Measurements from ENCODE around the gene CDK18. TPM values are rescaled to one million over a fixed set of nuclear protein-coding genes. Genes with fewer than 3 reads are reported as not detected.
A peak's percentile ranks its signal among the peaks of the same experiment; 100 is the strongest.

The CDK18 gene
- total and polyA plus RNA-seq, 5 experiments from 2014 or later, result 0.32 to 6.1 (median 1.3) TPM

DNA sequence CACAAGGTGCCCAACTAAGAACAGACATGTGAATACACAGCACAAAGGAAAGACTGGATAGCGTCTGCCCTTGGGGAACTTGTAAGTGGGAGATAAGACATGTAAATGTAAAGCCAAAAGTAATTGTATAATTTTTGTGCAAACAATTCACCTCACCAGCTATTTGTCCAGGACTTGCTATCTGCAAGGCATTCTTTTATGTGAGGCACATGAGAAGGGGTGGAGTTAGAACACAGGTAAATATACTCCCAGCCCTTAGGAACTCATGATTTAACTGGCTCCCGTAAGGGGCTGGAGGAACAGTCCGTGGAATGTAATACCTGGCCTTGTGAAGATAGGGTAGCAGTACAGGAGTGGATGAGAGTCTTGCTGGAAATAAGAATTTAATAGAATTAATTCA lies 61.3 kb downstream of the CDK18 start:
- peaks cover 0 to 6% (median 3%) of the 10 kb centered on the region in 3 donors for H3K36me3 Mint-ChIP-seq
- peaks cover 0 to 10% (median 3%) of the 10 kb centered on the region in 4 donors for H3K4me1 Mint-ChIP-seq
- ATAC-seq (no peak), DNase-seq (no peak)
- POLR2A ChIA-PET, result no interaction called here
- H3K9me3 Mint-ChIP-seq, result peaks cover 0 to 16% (median 6%) of the 10 kb centered on the region in 9 donors
- peaks cover 15 to 51% (median 34%) of the 10 kb centered on the region in 5 donors for H3K27me3 Mint-ChIP-seq
- H3K27ac Mint-ChIP-seq, result no peak overlapping the region
- no peak overlapping the region for H3K4me3 Mint-ChIP-seq

GRCh38 chr1:205567716-205568115 lies 63.2 kb downstream of the CDK18 start:
- Mint-ChIP-seq H3K4me1 (peaks cover 0 to 11% (median 3%) of the 10 kb centered on the region in 4 donors), H3K27me3 (peaks cover 19 to 49% (median 40%) of the 10 kb centered on the region in 5 donors), H3K9me3 (no peaks in the 10 kb centered on the region), H3K36me3 (no peaks in the 10 kb centered on the region), H3K4me3 (peak overlapping the region in 5 of 10 donors; percentile 26 to 77 (median 70)), H3K27ac (no peak overlapping the region)
- DNase-seq (no peak), ATAC-seq (no peak)
- POLR2A ChIA-PET, result no interaction called here

- ATAC-seq (no peak), DNase-seq (no peak)
- H3K27me3 Mint-ChIP-seq, result peaks cover 19 to 47% (median 39%) of the 10 kb centered on the region in 5 donors
- H3K36me3 Mint-ChIP-seq, result no peaks in the 10 kb centered on the region
- peak overlapping the region in 1 of 10 donors; percentile 80 for H3K27ac Mint-ChIP-seq
- POLR2A ChIA-PET, result no interaction called here
- H3K9me3 Mint-ChIP-seq, result no peaks in the 10 kb centered on the region
- peak overlapping the region; percentile 29 to 77 (median 70) for H3K4me3 Mint-ChIP-seq
- H3K4me1 Mint-ChIP-seq, result peaks cover 0 to 11% (median 3%) of the 10 kb centered on the region in 4 donors
Measured at GRCh38 chr1:205568135-205568468, 63.6 kb downstream of the CDK18 start.

DNA sequence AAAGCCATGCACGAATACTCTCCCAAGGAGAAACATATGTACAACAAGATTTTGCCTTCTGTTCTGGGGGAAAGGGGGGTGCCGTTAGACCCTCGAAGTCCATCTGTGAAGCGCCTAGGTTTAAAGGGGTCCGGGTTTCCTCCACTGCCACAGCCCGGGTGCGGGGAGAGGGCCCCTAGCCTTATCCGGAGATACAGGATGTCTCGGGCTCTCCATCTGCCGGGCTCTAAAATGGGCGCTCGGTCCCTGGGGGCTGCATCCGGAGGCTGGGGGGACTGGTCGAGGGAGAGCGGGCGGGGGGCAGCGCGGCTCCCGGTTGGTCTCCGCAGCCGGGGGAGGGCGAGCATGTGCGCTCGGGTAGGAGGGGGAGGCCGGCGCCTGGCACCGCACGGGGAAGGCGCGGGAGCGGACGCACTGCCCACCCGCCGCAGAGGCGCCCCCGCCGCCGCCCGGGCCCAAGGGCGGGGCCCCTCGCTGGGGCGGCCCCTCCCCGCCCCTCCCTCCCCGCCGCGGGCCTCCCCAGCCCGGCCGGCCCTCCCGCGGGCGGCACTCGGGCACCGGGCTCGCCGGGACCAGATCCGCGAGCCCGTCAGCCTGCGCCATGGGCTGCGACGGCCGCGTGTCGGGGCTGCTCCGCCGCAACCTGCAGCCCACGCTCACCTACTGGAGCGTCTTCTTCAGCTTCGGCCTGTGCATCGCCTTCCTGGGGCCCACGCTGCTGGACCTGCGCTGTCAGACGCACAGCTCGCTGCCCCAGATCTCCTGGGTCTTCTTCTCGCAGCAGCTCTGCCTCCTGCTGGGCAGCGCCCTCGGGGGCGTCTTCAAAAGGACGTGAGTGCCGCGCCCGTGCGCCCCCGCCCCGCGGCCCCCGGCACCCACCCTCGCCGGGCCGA lies 64.2 kb downstream of the CDK18 start:
- H3K27me3 Mint-ChIP-seq, result peaks cover 19 to 45% (median 39%) of the 10 kb centered on the region in 5 donors
- peak overlapping the region; percentile 50 to 86 (median 76) for H3K4me3 Mint-ChIP-seq
- peak overlapping the region in 1 of 10 donors; percentile 80 for H3K27ac Mint-ChIP-seq
- POLR2A ChIA-PET, result interaction anchor here (1.1 kb wide), 1 partner anchor 64 kb away, joined by 3 read pairs; no protein-coding TSS in a partner anchor
- DNase-seq (peak in 2 of 10 donors; percentile 18 to 23), ATAC-seq (peak; percentile 69 to 77)
- H3K4me1 Mint-ChIP-seq, result peaks cover 0 to 11% (median 3%) of the 10 kb centered on the region in 4 donors
- no peaks in the 10 kb centered on the region for H3K9me3 Mint-ChIP-seq
- no peaks in the 10 kb centered on the region for H3K36me3 Mint-ChIP-seq

GRCh38 chr1:205569411-205570172 lies 65.1 kb downstream of the CDK18 start:
- Mint-ChIP-seq H3K27ac (no peak overlapping the region), H3K4me1 (peaks cover 0 to 11% (median 3%) of the 10 kb centered on the region in 4 donors), H3K36me3 (no peaks in the 10 kb centered on the region), H3K9me3 (no peaks in the 10 kb centered on the region), H3K4me3 (peak overlapping the region; percentile 42 to 78 (median 60)), H3K27me3 (peaks cover 14 to 39% (median 30%) of the 10 kb centered on the region in 5 donors)
- no peak for DNase-seq
- POLR2A ChIA-PET, result interaction anchor here (1.1 kb wide), 1 partner anchor 63 kb away, joined by 3 read pairs; no protein-coding TSS in a partner anchor
- ATAC-seq, result no peak

GRCh38 chr1:205570173-205570501 lies 65.7 kb downstream of the CDK18 start:
- POLR2A ChIA-PET, result interaction anchor here (0.6 to 0.9 kb wide), 2 partner anchors 21 kb away, joined by 3 to 5 read pairs; no protein-coding TSS in a partner anchor
- H3K4me1 Mint-ChIP-seq, result peaks cover 0 to 11% (median 3%) of the 10 kb centered on the region in 4 donors
- ATAC-seq, result no peak
- no peaks in the 10 kb centered on the region for H3K36me3 Mint-ChIP-seq
- H3K9me3 Mint-ChIP-seq, result no peaks in the 10 kb centered on the region
- DNase-seq, result no peak
- peak overlapping the region in 8 of 10 donors; percentile 19 to 70 (median 49) for H3K4me3 Mint-ChIP-seq
- no peak overlapping the region for H3K27ac Mint-ChIP-seq
- peaks cover 14 to 39% (median 26%) of the 10 kb centered on the region in 5 donors for H3K27me3 Mint-ChIP-seq

DNA sequence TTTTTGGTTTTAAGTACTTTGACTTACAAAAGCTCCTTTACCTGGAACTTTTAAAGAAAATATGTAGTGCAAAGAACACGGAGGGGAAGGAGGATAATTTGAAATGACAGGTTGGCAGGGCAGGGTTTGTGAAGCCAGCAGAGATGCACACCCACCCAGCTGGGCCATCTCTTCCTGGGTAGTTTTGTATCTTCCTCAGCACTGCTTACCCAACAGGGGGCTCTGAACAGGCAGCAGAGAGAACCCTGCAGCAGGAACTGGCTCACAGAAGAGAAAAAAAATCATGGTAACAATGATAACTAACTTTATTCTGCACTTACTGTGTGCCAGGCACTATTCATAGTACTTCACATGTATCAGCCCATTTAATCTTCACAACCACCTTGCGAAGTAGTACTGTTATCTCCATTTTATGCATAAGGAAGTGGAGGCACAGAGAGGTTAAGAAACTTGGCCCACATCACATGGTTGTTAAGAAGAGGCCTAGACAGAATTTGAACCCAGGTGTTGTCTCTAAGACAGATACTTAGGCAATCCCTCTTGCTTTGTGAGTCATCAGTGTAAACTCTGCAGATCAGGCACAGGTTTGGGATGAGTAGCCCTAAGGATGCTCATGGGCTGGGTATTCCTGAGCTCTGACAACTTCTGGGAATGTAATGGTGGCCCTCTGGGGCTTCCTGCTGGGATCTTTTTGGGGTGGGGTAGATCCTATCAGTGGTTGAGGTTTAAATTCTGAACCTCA lies 66.5 kb downstream of the CDK18 start:
- peak in 1 of 2 donors; percentile 35 for ATAC-seq
- Mint-ChIP-seq H3K9me3 (no peaks in the 10 kb centered on the region), H3K4me3 (no peak overlapping the region), H3K36me3 (no peaks in the 10 kb centered on the region), H3K27me3 (peaks cover 13 to 35% (median 18%) of the 10 kb centered on the region in 5 donors), H3K27ac (peak overlapping the region in 2 of 10 donors; percentile 14 to 24), H3K4me1 (peaks cover 0 to 11% (median 3%) of the 10 kb centered on the region in 4 donors)
- no peak for DNase-seq
- POLR2A ChIA-PET, result interaction anchor here (0.6 to 0.9 kb wide), 2 partner anchors 20 to 22 kb away, joined by 3 to 5 read pairs; no protein-coding TSS in a partner anchor

DNA sequence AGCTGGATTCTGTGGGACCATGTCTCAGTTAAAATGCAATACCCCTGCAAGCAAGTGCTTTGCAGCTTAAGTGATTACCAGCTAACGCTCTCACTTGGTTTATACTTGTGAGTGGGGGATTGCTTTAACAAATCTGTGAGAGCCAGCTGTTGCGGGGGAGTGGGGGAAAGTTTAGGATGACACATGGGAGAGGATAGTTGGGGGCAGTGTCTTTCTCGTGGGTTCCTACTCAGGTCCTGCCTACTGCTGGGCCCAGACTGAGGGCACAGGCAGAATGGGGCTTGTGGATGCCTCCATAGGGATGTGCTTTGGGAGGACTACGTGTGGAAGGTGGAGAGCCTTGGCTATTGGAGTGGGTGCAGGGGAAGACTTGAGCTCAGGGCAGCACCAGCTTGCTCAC lies 67.3 kb downstream of the CDK18 start:
- POLR2A ChIA-PET, result no interaction called here
- Mint-ChIP-seq H3K4me3 (no peak overlapping the region), H3K9me3 (no peaks in the 10 kb centered on the region), H3K4me1 (peaks cover 0 to 11% (median 3%) of the 10 kb centered on the region in 4 donors), H3K36me3 (no peaks in the 10 kb centered on the region), H3K27me3 (peaks cover 12 to 37% (median 14%) of the 10 kb centered on the region in 5 donors), H3K27ac (peak overlapping the region in 2 of 10 donors; percentile 32 to 74)
- DNase-seq (no peak), ATAC-seq (no peak)

GRCh38 chr1:205572421-205572820 lies 68.0 kb downstream of the CDK18 start:
- Mint-ChIP-seq H3K27ac (peak overlapping the region in 2 of 10 donors; percentile 64 to 74), H3K36me3 (no peaks in the 10 kb centered on the region)

GRCh38 chr1:205575294-205575885 lies 70.9 kb downstream of the CDK18 start:
- no peak overlapping the region for H3K27ac Mint-ChIP-seq
- no peak for DNase-seq
- no peak overlapping the region for H3K4me3 Mint-ChIP-seq
- H3K27me3 Mint-ChIP-seq, result peaks cover 6 to 26% (median 22%) of the 10 kb centered on the region in 5 donors
- H3K9me3 Mint-ChIP-seq, result no peaks in the 10 kb centered on the region
- no peaks in the 10 kb centered on the region for H3K36me3 Mint-ChIP-seq
- POLR2A ChIA-PET, result interaction anchor here (0.9 kb wide), 1 partner anchor 18 kb away, joined by 3 read pairs; no protein-coding TSS in a partner anchor
- ATAC-seq, result no peak
- peaks cover 0 to 5% (median under 1%) of the 10 kb centered on the region in 4 donors for H3K4me1 Mint-ChIP-seq

More at GRCh38 chr1:205572421-205572820, 68.0 kb downstream of the CDK18 start:
- Mint-ChIP-seq H3K4me1 (peaks cover 0 to 11% (median 4%) of the 10 kb centered on the region in 4 donors), H3K4me3 (no peak overlapping the region), H3K9me3 (no peaks in the 10 kb centered on the region), H3K27me3 (peaks cover 9 to 36% (median 14%) of the 10 kb centered on the region in 5 donors)
- no peak for ATAC-seq
- DNase-seq, result no peak
- POLR2A ChIA-PET, result no interaction called here

DNA sequence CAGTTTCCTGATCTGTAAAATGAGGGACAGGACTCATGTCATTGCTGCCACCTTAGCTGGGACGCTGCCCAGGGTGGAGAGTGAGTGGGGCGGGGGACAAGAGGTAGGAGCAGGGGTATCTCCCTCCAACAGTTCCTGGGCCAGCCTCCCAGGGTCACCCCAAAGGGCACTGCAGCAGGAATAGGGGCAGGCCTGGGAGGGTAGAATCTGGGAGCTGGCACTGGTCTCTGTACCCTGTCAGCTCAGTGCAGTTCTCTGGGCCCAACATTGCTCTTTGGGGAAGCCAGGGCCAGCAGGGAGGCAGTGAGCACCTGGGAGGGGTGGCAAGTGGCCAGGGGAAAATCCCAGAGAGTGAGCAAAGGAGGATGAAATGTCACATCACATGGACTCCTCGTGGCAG lies 71.5 kb downstream of the CDK18 start:
- H3K4me3 Mint-ChIP-seq, result no peak overlapping the region
- H3K4me1 Mint-ChIP-seq, result peaks cover 0 to 1% (median 0%) of the 10 kb centered on the region in 4 donors
- no peak overlapping the region for H3K27ac Mint-ChIP-seq
- DNase-seq, result no peak
- H3K36me3 Mint-ChIP-seq, result no peaks in the 10 kb centered on the region
- POLR2A ChIA-PET, result no interaction called here
- no peaks in the 10 kb centered on the region for H3K9me3 Mint-ChIP-seq
- ATAC-seq, result no peak
- peaks cover 6 to 26% (median 21%) of the 10 kb centered on the region in 5 donors for H3K27me3 Mint-ChIP-seq

Data from naive thymus-derived CD8-positive, alpha-beta T cell (primary cell).